Cardiac septum (tissue), 1 donor: ENCODE data around the gene SLC25A10. TPM values are rescaled to one million over a fixed set of nuclear protein-coding genes. Genes with fewer than 3 reads are reported as not detected.
"Not testable (repeated sequence)": the region's sequence is repeated elsewhere in the genome, so short reads cannot be mapped to it uniquely, and the experiment has no call there.

Source experiments
- DNase-seq: peaks from one replicate; pipeline ENCODE4 v3.0.0-alpha.2; 2020; ENCODE audit warnings: low spot score
- intact Hi-C: fragments of 100-400 bp; cut with DNase I; formaldehyde crosslinking; loops from one replicate; pipeline ENCODE4 v1.14.0; 2022
- microRNA-seq: library from miRNA; unstranded; fragments of <30 nt; microRNA quantifications from one replicate; pipeline ENCODE4 v1.2.0, GENCODE V29; 2020
- total RNA-seq: library from RNA; stranded (reverse); fragmentation: NEBNext Ultra II Directional; extraction: Animal tissue kit (Norgen Biotek cat#: 25700); gene quantifications from one replicate; pipeline ENCODE4 v1.2.1, GENCODE V29; 2021
- donor health status: DM: no; HTN: no; CAD: no.

Gene SLC25A10
- total RNA-seq, 1 donor from 2014 or later = 6.3 TPM

DNA sequence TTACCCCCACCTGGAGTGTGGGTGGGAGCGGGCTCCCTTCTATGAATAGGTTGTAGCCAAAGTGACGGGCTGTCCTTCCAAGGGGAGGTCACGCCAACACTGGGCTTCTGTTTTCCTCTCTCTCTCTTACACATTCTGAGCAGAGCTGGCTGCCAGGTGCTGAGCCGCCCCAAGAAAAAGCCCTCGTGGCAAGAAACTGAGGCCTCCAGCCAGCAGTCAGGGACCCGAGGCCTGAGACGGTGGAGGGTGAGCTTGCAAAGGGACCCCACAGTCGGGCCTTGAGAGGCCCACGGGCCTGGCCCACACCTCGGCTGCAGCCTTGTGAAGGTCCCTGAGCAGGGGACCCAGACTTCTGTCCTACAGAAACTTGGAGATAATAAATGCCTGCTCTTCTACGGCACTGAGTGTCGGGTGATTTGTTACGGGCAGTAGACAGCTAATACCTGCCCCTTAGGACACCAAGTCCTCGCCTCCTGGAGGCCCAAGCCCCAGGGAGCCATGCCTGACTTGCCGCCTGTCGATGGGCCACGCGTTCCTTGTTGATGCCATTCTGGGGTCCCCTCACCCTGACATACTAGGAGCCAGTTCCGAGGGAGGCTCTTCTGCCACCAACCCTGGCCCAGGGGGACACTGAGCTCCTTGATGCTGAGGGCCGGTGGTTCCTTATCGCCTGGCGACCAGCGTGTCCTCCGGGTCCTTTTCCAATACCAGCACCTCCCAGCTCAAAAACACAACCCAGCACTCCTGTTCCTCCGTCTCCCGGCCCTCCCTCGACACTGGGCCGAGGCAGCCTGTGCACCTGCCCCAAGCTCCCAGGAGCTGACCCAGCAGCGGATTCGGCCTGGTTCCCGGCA lies 26.1 kb downstream of the SLC25A10 start:
- no peak for DNase-seq
- intact Hi-C loops = no loop called here

GRCh38 chr17:81738801-81739393 lies 26.8 kb downstream of the SLC25A10 start:
- no peak for DNase-seq
- intact Hi-C loops = no loop called here

DNA sequence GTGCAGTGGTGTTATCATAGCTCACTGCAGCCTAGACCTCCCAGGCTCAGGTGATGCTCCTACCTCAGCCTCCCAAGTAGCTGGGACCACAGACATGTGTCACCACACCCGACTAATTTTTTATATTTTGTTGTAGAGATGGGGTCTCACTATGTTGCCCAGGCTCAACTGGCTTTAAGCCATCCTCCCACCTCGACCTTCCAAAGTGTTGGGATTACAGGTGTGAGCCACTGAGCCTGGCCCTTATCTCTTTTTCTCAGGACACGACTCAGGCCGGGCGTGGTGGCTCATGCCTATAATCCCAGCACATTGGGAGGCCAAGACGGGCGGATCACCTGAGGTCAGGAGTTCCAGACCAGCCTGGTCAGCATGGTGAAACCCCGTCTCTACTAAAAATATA lies 27.5 kb downstream of the SLC25A10 start:
- intact Hi-C loops = not testable (repeated sequence)

DNA sequence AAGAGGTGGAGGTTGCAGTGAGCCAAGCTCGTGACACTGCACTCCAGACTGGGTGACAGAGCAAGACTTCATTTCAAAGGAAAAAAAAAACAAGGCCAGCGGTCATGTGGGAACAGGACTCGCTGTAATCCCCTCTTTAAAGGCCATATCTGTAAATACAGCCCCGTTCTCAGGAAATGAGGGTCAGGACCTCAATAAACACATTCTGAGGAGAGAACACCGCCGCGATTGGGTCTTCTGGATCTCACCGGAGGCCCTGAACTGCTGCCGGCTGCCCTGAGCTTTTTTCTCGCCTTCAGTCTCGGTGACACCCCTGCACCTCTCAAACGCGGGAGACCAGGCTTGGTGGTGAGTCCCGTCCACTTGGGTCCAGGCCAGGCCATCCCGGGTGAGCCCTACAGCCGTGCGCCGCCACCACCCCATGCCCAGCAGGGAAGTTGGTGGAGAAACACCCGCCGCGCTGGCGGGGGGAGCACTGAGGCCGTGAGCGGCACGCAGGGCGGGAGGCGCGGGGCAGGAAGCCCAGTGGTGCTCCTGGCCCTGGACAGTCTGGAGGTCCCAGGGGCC lies 28.4 kb downstream of the SLC25A10 start:
- intact Hi-C loops = no loop called here
- no peak for DNase-seq

More for the DNA sequence above, 27.5 kb downstream of the SLC25A10 start:
- DNase-seq = not testable (repeated sequence)

- intact Hi-C loops = no loop called here
- DNase-seq = no peak
Observed at GRCh38 chr17:81741049-81741593, 29.0 kb downstream of the SLC25A10 start.

DNA sequence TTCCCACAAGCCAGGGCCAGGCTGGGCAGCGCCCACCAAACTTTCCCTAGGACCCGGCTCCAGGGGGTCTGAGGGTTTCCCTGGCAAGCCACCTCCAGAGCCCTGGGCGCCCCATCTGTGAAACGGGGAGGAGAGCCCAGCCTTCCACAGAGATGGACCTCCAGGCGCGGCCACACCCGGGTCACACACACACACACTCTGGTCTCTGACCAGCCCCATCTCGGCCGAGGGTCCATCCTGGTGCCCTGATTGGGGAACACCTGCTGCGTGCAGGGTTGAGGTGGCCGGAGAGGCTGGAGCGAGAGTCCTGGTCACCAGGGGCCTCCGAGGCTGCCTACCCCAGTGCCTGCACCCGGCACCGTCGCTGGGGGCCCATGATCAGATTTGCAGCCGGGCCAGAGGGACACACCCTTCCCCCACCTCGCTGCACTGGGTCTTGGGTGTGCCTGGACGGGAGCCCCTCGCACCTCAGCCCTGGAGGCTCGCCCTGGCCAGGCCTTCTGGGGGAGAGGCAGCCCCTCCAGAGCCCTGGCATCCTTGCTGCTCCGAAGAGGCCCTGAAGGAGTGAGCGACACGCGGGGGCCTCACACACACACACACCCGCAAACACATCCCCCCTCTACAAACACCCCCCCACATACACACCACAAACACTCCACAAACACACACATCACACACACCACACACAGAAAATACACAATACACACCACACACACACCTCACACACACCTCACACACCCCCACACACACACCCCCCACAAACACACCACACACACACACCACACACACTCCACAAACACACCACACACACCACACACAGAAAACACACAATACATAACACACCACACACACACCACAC lies 29.7 kb downstream of the SLC25A10 start:
- intact Hi-C loops = no loop called here
- DNase-seq = no peak

Small RNA genes lying within 50 kb of the gene (microRNA-seq; reads per million reads assigned to microRNA genes)
- not detected for gene MIR6786

Other genes with a start within 250 kb of the SLC25A10 start
- 634 TPM for gene ACTG1, start 199.5 kb upstream of the SLC25A10 start, total RNA-seq
- 1.1 TPM for gene FSCN2, start 183.9 kb upstream of the SLC25A10 start, total RNA-seq
- 13.6 TPM for gene FAAP100, start 159.9 kb upstream of the SLC25A10 start, total RNA-seq
- gene NPLOC4, start 75.2 kb upstream of the SLC25A10 start, total RNA-seq = 107 TPM
- gene TSPAN10, start 75.1 kb upstream of the SLC25A10 start, total RNA-seq = 0.30 TPM
- not detected for gene PDE6G, start 55.7 kb upstream of the SLC25A10 start, total RNA-seq
- gene OXLD1, start 45.7 kb upstream of the SLC25A10 start, total RNA-seq = 17.9 TPM
- 8.2 TPM for gene CCDC137, start 45.5 kb upstream of the SLC25A10 start, total RNA-seq
- 19.1 TPM for gene ARL16, start 28.5 kb upstream of the SLC25A10 start, total RNA-seq
- gene HGS, start 28.3 kb upstream of the SLC25A10 start, total RNA-seq = 56.2 TPM
- 117 TPM for gene MRPL12, start 8.9 kb upstream of the SLC25A10 start, total RNA-seq
- not detected for gene GCGR, start 91.9 kb downstream of the SLC25A10 start, total RNA-seq
- 102 TPM for gene MCRIP1, start 121.0 kb downstream of the SLC25A10 start, total RNA-seq
- gene PPP1R27, start 122.8 kb downstream of the SLC25A10 start, total RNA-seq = 0.32 TPM
- 371 TPM for gene P4HB, start 148.3 kb downstream of the SLC25A10 start, total RNA-seq
- 158 TPM for gene ARHGDIA, start 159.1 kb downstream of the SLC25A10 start, total RNA-seq
- 40.1 TPM for gene ALYREF, start 179.3 kb downstream of the SLC25A10 start, total RNA-seq
- 131 TPM for gene ANAPC11, start 179.4 kb downstream of the SLC25A10 start, total RNA-seq
- 0.51 TPM for gene NPB, start 190.0 kb downstream of the SLC25A10 start, total RNA-seq
- gene PCYT2, start 199.1 kb downstream of the SLC25A10 start, total RNA-seq = 47.1 TPM
- 8.3 TPM for gene SIRT7, start 205.9 kb downstream of the SLC25A10 start, total RNA-seq
- gene MAFG, start 215.5 kb downstream of the SLC25A10 start, total RNA-seq = 24.4 TPM
- 7.8 TPM for gene PYCR1, start 225.0 kb downstream of the SLC25A10 start, total RNA-seq
- 4.4 TPM for gene MYADML2, start 234.9 kb downstream of the SLC25A10 start, total RNA-seq
- gene NOTUM, start 248.9 kb downstream of the SLC25A10 start, total RNA-seq = 0.38 TPM